CD4-positive, alpha-beta T cell (primary cell): Measurements from ENCODE around the gene BCL2A1. TPM values are rescaled to one million over a fixed set of nuclear protein-coding genes. Genes with fewer than 3 reads are reported as not detected.
"Not testable (repeated sequence)": the region's sequence is repeated elsewhere in the genome, so short reads cannot be mapped to it uniquely, and the experiment has no call there.

ENCODE experiments used
- ATAC-seq: fragments of 200-7000 bp; cut with Tn5 transposase; one replicate; pipeline ENCODE4 v1.10.0; 2022; ENCODE audit warnings: mild to moderate bottlenecking; ENCODE audit not compliant: poor library complexity
- CTCF ChIA-PET: fragments of 350-600 bp; sonication (Branson Sonifier 250); formaldehyde crosslinking; loops from one replicate; lab custom pipeline; 2021; ENCODE audit warnings: antibody characterized with exemption, inconsistent platforms; lab: Charles Lee
- POLR2A ChIA-PET: fragments of 350-600 bp; sonication (Branson Sonifier 250); formaldehyde crosslinking; loops from one replicate; lab custom pipeline; 2021; ENCODE audit warnings: antibody characterized with exemption, inconsistent platforms; lab: Charles Lee
- DNase-seq, 14 experiments: peaks; one replicate each; pipeline ENCODE4 v3.0.0-alpha.2; 2013 to 2020; ENCODE audit warnings: mixed read lengths in 2 of 14
- H3K27ac ChIP-seq, 2 donors: one replicate each; pipeline versions ENCODE4 v1.5.1 to v1.7.0; 2013; ENCODE audit warnings: low read length in 2 of 2, low read depth in 1 of 2, mild to moderate bottlenecking in 1 of 2
- H3K27me3 ChIP-seq, 2 experiments: 1 replicate in 1 of 2; 2 replicates in 1 of 2; pipeline versions ENCODE4 v1.6.1 to v1.7.0; 2013; ENCODE audit warnings: low read length in 2 of 2, control low read depth in 1 of 2, mild to moderate bottlenecking in 1 of 2, moderate library complexity in 1 of 2; ENCODE audit not compliant: insufficient read depth in 2 of 2, control insufficient read depth in 1 of 2
- H3K36me3 ChIP-seq: one replicate; pipeline ENCODE4 v1.6.1; 2013; ENCODE audit warnings: low read length, control low read depth; ENCODE audit not compliant: insufficient read depth
- H3K4me1 ChIP-seq: one replicate; pipeline ENCODE4 v1.6.1; 2013; ENCODE audit warnings: low read length, control low read depth; ENCODE audit not compliant: insufficient read depth
- H3K4me3 ChIP-seq: one replicate; pipeline ENCODE4 v1.5.1; 2013; ENCODE audit warnings: mild to moderate bottlenecking, low read length, moderate library complexity
- H3K9me3 ChIP-seq, 2 experiments: 1 replicate in 1 of 2; 2 replicates in 1 of 2; pipeline versions ENCODE4 v1.6.1 to v1.7.0; 2013; ENCODE audit warnings: low read length in 2 of 2, mild to moderate bottlenecking in 2 of 2, control low read depth in 1 of 2, moderate library complexity in 1 of 2; ENCODE audit not compliant: control insufficient read depth in 1 of 2, insufficient read depth in 1 of 2
- H3K27ac Mint-ChIP-seq: one replicate; pipeline ENCODE4 v1.8.0; 2020; ENCODE audit warnings: mixed read lengths
- H3K27me3 Mint-ChIP-seq: one replicate; pipeline ENCODE4 v1.8.0; 2021; ENCODE audit warnings: mixed read lengths
- H3K36me3 Mint-ChIP-seq: one replicate; pipeline ENCODE4 v1.8.0; 2021; ENCODE audit warnings: low read depth, mixed read lengths
- H3K4me1 Mint-ChIP-seq: one replicate; pipeline ENCODE4 v1.8.0; 2021; ENCODE audit warnings: low read depth, mixed read lengths
- H3K4me3 Mint-ChIP-seq: one replicate; pipeline ENCODE4 v1.8.0; 2020; ENCODE audit warnings: mild to moderate bottlenecking, mixed read lengths
- H3K9me3 Mint-ChIP-seq: one replicate; pipeline ENCODE4 v1.8.0; 2020; ENCODE audit warnings: mixed read lengths
- intact Hi-C, 2 experiments: fragments of 100-400 bp; cut with DNase I in 1 of 2; cut with micrococcal nuclease in 1 of 2; formaldehyde crosslinking; loops; one replicate each; pipeline versions ENCODE4 v1.15.1 to v1.9.0; 2023 to 2025; cut with DNase I, micrococcal nuclease
- total RNA-seq, 174 experiments: library from RNA in 2 of 174; stranded (reverse) in 2 of 174; gene quantifications; one replicate each; pipeline ENCODE4 v1.2.3 and lab custom pipeline; 2021 to 2026
- TF ChIP-seq, protein P1 (sequence below): fragments of 200-600 bp; IDR thresholded peaks from one replicate; pipeline ENCODE4 v1.8.0; 2022; ENCODE audit warnings: antibody characterized with exemption, mild to moderate bottlenecking

Gene BCL2A1
- total RNA-seq, 2 experiments from 2014 or later, result 18.7 to 20.0 TPM

DNA sequence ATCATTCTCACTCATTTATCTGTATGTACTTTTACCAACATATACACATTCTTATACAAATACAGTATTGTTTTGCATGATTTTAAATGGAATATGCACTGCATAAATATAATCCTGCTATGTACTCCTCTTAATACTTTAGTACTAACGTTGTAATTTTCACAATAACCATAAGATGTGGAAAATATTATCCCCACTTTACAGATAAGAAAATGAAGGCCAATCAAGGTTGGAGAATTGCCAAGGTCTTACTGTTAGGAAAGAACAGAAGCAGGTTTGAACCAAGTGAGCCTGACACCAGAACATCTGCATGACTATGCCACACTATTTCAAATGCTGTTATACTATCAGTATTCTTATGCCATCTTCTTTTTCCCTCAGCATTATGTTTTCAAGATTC lies 32.9 kb downstream of the BCL2A1 start:
- ATAC-seq (no peak), DNase-seq (no peak)
- H3K27me3 ChIP-seq, result no peaks in the 10 kb centered on the region
- Mint-ChIP-seq H3K27me3 (peaks cover 4% of the 10 kb centered on the region), H3K4me3 (no peak overlapping the region), H3K9me3 (no peaks in the 10 kb centered on the region), H3K36me3 (no peaks in the 10 kb centered on the region), H3K27ac (no peak overlapping the region), H3K4me1 (peaks cover 7% of the 10 kb centered on the region)
- no peaks in the 10 kb centered on the region for H3K9me3 ChIP-seq
- CTCF ChIA-PET, result no interaction called here
- H3K27ac ChIP-seq, result no peak overlapping the region
- TF ChIP-seq, protein P1, sequence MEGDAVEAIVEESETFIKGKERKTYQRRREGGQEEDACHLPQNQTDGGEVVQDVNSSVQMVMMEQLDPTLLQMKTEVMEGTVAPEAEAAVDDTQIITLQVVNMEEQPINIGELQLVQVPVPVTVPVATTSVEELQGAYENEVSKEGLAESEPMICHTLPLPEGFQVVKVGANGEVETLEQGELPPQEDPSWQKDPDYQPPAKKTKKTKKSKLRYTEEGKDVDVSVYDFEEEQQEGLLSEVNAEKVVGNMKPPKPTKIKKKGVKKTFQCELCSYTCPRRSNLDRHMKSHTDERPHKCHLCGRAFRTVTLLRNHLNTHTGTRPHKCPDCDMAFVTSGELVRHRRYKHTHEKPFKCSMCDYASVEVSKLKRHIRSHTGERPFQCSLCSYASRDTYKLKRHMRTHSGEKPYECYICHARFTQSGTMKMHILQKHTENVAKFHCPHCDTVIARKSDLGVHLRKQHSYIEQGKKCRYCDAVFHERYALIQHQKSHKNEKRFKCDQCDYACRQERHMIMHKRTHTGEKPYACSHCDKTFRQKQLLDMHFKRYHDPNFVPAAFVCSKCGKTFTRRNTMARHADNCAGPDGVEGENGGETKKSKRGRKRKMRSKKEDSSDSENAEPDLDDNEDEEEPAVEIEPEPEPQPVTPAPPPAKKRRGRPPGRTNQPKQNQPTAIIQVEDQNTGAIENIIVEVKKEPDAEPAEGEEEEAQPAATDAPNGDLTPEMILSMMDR, result no peak
- H3K4me3 ChIP-seq, result no peak overlapping the region
- intact Hi-C loops, result no loop called here
- POLR2A ChIA-PET, result no interaction called here
- no peaks in the 10 kb centered on the region for H3K36me3 ChIP-seq
- H3K4me1 ChIP-seq, result peaks cover 4% of the 10 kb centered on the region

DNA sequence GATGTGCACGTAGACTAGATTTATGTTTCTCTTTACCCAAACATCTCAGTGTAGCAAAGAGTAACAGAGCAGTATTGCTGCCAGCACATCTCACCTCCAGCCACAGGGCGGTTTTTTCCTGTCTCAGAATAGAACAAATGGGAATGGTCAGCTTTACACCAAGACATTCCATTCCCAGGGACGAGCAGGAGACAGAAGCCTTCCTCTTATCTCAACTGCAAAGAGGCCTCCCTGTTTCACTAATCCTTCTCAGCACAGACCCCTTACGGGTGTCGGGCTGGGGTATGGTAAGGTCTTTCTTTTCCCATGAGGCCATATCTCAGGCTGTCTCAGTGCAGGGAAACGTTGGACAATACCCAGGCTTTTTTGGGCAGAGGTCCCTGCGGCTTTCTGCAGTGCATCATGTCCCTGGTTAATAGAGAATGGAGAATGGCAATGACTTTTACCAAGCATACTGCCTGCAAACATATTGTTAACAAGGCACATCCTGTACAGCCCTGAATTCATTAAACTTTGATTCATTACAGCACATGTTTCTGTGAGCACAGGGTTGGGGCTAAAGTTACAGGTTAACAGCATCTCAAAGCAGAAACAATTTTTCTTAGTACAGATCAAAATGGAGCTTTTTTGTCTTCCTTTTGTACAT lies 35.3 kb downstream of the BCL2A1 start:
- intact Hi-C loops, H3K4me3 ChIP-seq, H3K27ac ChIP-seq, DNase-seq, H3K4me1 ChIP-seq, H3K4me1 Mint-ChIP-seq, H3K9me3 ChIP-seq, H3K36me3 ChIP-seq, CTCF ChIA-PET, H3K27ac Mint-ChIP-seq, H3K27me3 ChIP-seq, ATAC-seq, H3K27me3 Mint-ChIP-seq, H3K36me3 Mint-ChIP-seq, POLR2A ChIA-PET, H3K4me3 Mint-ChIP-seq, H3K9me3 Mint-ChIP-seq: not testable (repeated sequence)

DNA sequence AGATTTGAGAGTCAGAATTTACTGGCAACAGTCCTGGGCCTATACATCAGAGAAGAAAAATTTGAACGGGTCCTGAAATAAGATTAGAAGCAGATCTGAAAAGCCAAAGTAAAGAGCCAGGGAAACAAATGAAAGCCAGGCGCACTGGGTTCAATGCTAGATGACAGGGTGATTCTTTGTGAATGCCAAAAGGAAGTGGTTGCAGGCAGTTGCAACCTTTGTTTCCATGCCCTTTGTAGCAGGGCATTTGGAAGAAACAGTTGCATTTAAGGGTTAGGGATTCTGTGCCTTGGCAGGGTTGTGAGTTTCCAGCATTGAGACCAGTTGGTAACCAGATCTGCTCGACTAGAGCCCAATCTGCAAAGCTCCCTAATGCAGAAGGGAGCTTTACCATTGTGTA lies 37.8 kb downstream of the BCL2A1 start:
- CTCF ChIA-PET, result no interaction called here
- no peaks in the 10 kb centered on the region for H3K27me3 ChIP-seq
- no peak overlapping the region for H3K4me3 Mint-ChIP-seq
- H3K27me3 Mint-ChIP-seq, result peaks cover 4% of the 10 kb centered on the region
- peaks cover 4% of the 10 kb centered on the region for H3K4me1 ChIP-seq
- POLR2A ChIA-PET, result interaction anchor here (0.7 kb wide), 1 partner anchor 10 kb away, joined by 3 read pairs; no protein-coding TSS in a partner anchor
- no peak overlapping the region for H3K27ac Mint-ChIP-seq
- H3K4me3 ChIP-seq, result no peak overlapping the region
- no peak overlapping the region for H3K27ac ChIP-seq
- H3K9me3 Mint-ChIP-seq, result no peaks in the 10 kb centered on the region
- intact Hi-C loops, result no loop called here
- no peaks in the 10 kb centered on the region for H3K36me3 ChIP-seq
- H3K9me3 ChIP-seq, result no peaks in the 10 kb centered on the region
- H3K4me1 Mint-ChIP-seq, result peaks cover 9% of the 10 kb centered on the region
- H3K36me3 Mint-ChIP-seq, result no peaks in the 10 kb centered on the region
- no peak for DNase-seq
- ATAC-seq, result no peak
- TF ChIP-seq, protein P1, result no peak

DNA sequence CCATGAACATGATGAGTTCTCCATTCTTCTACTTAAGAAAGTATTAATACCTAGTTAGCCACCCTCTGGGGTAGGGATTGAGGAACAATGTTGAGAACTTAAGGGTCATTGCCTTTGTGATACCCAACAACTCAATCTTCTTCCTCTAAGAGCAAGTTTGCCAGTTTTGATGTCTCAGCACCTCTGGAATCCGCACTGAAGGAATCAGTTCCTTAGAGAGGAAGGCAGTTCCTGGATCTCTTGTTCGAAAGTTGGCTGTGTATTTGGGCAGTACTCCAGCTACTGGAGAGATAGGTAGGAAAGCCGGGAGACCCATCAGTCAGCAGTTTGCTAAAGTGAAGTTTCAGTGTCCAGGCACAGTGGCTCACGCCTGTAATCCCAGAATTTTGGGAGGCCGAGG lies 38.5 kb downstream of the BCL2A1 start:
- TF ChIP-seq, protein P1, result no peak
- no peak for DNase-seq
- no peaks in the 10 kb centered on the region for H3K36me3 Mint-ChIP-seq

More for the DNA sequence above, 38.5 kb downstream of the BCL2A1 start:
- ChIA-PET POLR2A (interaction anchor here (0.7 to 1.3 kb wide), 2 partner anchors 9 to 36 kb away, joined by 3 to 4 read pairs; partner anchors contain the start of gene MTHFS), CTCF (interaction anchor here (1.2 kb wide), 1 partner anchor 34 kb away, joined by 4 read pairs; no protein-coding TSS in a partner anchor)
- H3K27me3 ChIP-seq, result no peaks in the 10 kb centered on the region
- no peaks in the 10 kb centered on the region for H3K9me3 ChIP-seq
- Mint-ChIP-seq H3K4me3 (no peak overlapping the region), H3K4me1 (peaks cover 9% of the 10 kb centered on the region), H3K27me3 (peaks cover 4% of the 10 kb centered on the region), H3K9me3 (no peaks in the 10 kb centered on the region), H3K27ac (no peak overlapping the region)
- intact Hi-C loops, result no loop called here
- peaks cover 4% of the 10 kb centered on the region for H3K4me1 ChIP-seq
- no peaks in the 10 kb centered on the region for H3K36me3 ChIP-seq
- ATAC-seq, result no peak
- no peak overlapping the region for H3K4me3 ChIP-seq
- H3K27ac ChIP-seq, result no peak overlapping the region
